Heart right ventricle (tissue), 16 donors: ENCODE data around the gene KMT2D. TPM values are rescaled to one million over a fixed set of nuclear protein-coding genes. Genes with fewer than 3 reads are reported as not detected.

Source experiments
- ATAC-seq, 8 donors: fragments of 200-7000 bp; cut with Tn5 transposase; one replicate each; pipeline ENCODE4 v1.9.1; 2020; ENCODE audit warnings: mild to moderate bottlenecking in 8 of 8, moderate library complexity in 8 of 8, moderate number of reproducible peaks in 1 of 8
- DNase-seq, 2 donors: peaks; one replicate each; pipeline ENCODE4 v3.0.0-alpha.2; 2020
- H3K27ac ChIP-seq, 10 donors: fragments of 200-600 bp; sonication (generic) in 2 of 10; one replicate each; pipeline versions ENCODE4 v1.5.0 to v1.8.0; 2020 to 2022; ENCODE audit warnings: mild to moderate bottlenecking in 3 of 10
- H3K27me3 ChIP-seq, 7 donors: fragments of 200-600 bp; one replicate each; pipeline ENCODE4 v1.8.0; 2021 to 2022; ENCODE audit warnings: mild to moderate bottlenecking in 2 of 7
- H3K36me3 ChIP-seq, 9 donors: fragments of 200-600 bp; sonication (generic) in 1 of 9; one replicate each; pipeline versions ENCODE4 v1.5.0 to v1.8.0; 2020 to 2022; ENCODE audit warnings: mild to moderate bottlenecking in 2 of 9
- H3K4me1 ChIP-seq, 9 donors: fragments of 200-600 bp; sonication (generic) in 1 of 9; one replicate each; pipeline versions ENCODE4 v1.5.0 to v1.8.0; 2020 to 2022; ENCODE audit warnings: mild to moderate bottlenecking in 4 of 9
- H3K4me3 ChIP-seq, 10 donors: fragments of 200-600 bp; sonication (generic) in 2 of 10; one replicate each; pipeline versions ENCODE4 v1.5.0 to v1.8.0; 2020 to 2022; ENCODE audit warnings: mild to moderate bottlenecking in 7 of 10, moderate library complexity in 2 of 10
- H3K9me3 ChIP-seq, 11 donors: fragments of 200-600 bp in 10 of 11; sonication (generic) in 2 of 11; one replicate each; pipeline versions ENCODE4 v1.5.0 to v1.8.0; 2013 to 2022; ENCODE audit warnings: mild to moderate bottlenecking in 2 of 11, control low read depth in 1 of 11, moderate library complexity in 1 of 11
- WGBS, 2 donors: extraction: QIAGEN DNeasy Blood & Tissue Kit; methylation state at CpG; one replicate each; pipeline ENCODE4 v1.1.7; 2013; ENCODE audit warnings: inconsistent platforms in 1 of 2; 5-methylcytosine and 5-hydroxymethylcytosine counted together
- intact Hi-C, 10 donors: fragments of 100-400 bp; cut with DNase I; formaldehyde crosslinking; loops; one replicate each; pipeline versions ENCODE4 v1.11.1 to v1.14.2; 2022
- polyA plus RNA-seq, 2 donors: library from polyadenylated mRNA; stranded (reverse); fragments of 200-250 nt; gene quantifications; one replicate each; pipeline ENCODE4 v1.2.3, GENCODE V29; 2013
- total RNA-seq, 10 donors: library from RNA; stranded (reverse); fragmentation: NEBNext Ultra II Directional in 3 of 10; extraction: Animal tissue kit (Norgen Biotek cat#: 25700) in 3 of 10; gene quantifications; one replicate each; pipeline versions ENCODE4 v1.2.1 to v1.2.4, GENCODE V29; 2021 to 2023
- TF ChIP-seq, protein P1 (sequence below), 9 donors: fragments of 200-600 bp; sonication (generic) in 2 of 9; IDR thresholded peaks; one replicate each; pipeline versions ENCODE4 v1.5.0 to v1.8.0; 2021 to 2022; ENCODE audit warnings: antibody characterized with exemption in 9 of 9, mild to moderate bottlenecking in 5 of 9, moderate library complexity in 1 of 9
- donor health status: Arrhythmogenic right ventricular cardiomyopathy.
- donor health status: ischemic (EF 13 %, LVEDD 7.1; RV severe dilation, severe dysfunction).
- donor health status: healthy with polysubstance abuse.
- donor health status: DM: no; HTN: yes; CAD: no.
- donor health status: DM: no; HTN: no; CAD: no.
- donor health status: ischemic (EF 25% LVEDD 6.9; RV normal size, moderate dysfunction).
- donor health status: ischemic (EF 25% LVEDD 5.7; RV mildly dilated, moderate dysfunction).
- donor health status: healthy.
- donor health status: DM: yes; HTN: yes; CAD: no.
- donor health status: Ischemic cardiomyopathy.
- donor health status: ischemic (EF 35%, LVEDD 5.7; RV mildly dilated, moderate dysfunction).
- donor health status: nonischemic (EF 11% LVEDD 7.7; RV severe dilation, severe dysfunction).
- donor health status: DM: yes; HTN: yes; CAD: no.
- donor health status: PGD.
- donor health status: ischemic (EF 29% LVEDD 5.4; RV normal size, mild dysfunction).
- donor health status: nonischemic (EF 23%, LVEDD 6.1; RV moderate dilation, normal function).

KMT2D gene
- total and polyA plus RNA-seq, 12 donors: 9.6 to 65.3 (median 54.2) TPM

DNA sequence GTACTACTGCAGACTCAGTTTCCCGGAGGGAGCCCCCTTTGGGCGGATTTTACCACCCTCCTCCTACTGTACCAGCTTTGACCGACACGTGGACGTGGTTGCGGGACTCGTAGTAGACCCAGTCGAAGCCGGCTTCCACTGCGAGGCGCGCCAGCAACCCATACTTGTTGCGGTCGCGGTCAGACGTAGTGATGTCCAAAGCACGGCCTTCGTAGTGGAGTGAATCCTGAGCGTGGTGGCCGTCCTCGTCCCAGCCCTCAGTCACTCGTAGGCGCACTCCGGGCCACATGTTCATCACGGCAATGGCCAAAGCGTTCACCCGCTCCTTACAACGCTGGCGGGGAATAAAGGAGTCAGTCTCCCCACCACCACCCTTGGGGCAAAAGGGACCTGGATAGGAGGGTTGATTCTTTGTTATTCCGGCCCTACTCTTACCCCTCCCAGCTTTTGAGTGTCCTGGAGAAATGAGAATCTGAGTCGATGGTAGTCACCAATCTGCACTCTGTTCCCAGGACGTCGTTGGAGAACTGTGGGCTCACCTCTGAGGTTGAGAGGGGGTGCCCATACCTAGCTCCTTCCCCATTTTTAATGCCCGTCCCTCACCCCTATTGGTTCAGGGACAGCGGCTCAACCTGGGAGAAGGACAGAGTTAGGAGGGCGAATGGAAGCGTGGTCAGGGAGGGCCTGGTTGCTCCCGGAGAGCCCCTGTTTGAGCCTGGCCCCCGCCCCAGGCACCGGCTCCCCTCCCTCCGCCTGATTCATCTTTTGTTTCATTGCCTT is 30.7 kb upstream of the KMT2D start:
- no peak for DNase-seq
- Histone ChIP-seq H3K27me3 (peaks cover 10 to 75% (median 52%) of the 10 kb centered on the region in 7 donors), H3K9me3 (no peaks in the 10 kb centered on the region), H3K4me3 (peak overlapping the region in 8 of 10 donors; percentile 22 to 51 (median 45)), H3K36me3 (peaks cover 0 to 8% (median 0%) of the 10 kb centered on the region in 9 donors), H3K4me1 (peaks cover 39 to 76% (median 72%) of the 10 kb centered on the region in 9 donors), H3K27ac (peak overlapping the region in 3 of 10 donors; percentile 17 to 36 (median 34))
- TF ChIP-seq, protein P1, sequence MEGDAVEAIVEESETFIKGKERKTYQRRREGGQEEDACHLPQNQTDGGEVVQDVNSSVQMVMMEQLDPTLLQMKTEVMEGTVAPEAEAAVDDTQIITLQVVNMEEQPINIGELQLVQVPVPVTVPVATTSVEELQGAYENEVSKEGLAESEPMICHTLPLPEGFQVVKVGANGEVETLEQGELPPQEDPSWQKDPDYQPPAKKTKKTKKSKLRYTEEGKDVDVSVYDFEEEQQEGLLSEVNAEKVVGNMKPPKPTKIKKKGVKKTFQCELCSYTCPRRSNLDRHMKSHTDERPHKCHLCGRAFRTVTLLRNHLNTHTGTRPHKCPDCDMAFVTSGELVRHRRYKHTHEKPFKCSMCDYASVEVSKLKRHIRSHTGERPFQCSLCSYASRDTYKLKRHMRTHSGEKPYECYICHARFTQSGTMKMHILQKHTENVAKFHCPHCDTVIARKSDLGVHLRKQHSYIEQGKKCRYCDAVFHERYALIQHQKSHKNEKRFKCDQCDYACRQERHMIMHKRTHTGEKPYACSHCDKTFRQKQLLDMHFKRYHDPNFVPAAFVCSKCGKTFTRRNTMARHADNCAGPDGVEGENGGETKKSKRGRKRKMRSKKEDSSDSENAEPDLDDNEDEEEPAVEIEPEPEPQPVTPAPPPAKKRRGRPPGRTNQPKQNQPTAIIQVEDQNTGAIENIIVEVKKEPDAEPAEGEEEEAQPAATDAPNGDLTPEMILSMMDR (IDR thresholded peaks at IDR 0.05): no peak
- WGBS, 2 donors: 43 to 52% methylated on average over 41 of the region's 41 CpGs
- intact Hi-C loops: no loop called here
- ATAC-seq: no peak

DNA sequence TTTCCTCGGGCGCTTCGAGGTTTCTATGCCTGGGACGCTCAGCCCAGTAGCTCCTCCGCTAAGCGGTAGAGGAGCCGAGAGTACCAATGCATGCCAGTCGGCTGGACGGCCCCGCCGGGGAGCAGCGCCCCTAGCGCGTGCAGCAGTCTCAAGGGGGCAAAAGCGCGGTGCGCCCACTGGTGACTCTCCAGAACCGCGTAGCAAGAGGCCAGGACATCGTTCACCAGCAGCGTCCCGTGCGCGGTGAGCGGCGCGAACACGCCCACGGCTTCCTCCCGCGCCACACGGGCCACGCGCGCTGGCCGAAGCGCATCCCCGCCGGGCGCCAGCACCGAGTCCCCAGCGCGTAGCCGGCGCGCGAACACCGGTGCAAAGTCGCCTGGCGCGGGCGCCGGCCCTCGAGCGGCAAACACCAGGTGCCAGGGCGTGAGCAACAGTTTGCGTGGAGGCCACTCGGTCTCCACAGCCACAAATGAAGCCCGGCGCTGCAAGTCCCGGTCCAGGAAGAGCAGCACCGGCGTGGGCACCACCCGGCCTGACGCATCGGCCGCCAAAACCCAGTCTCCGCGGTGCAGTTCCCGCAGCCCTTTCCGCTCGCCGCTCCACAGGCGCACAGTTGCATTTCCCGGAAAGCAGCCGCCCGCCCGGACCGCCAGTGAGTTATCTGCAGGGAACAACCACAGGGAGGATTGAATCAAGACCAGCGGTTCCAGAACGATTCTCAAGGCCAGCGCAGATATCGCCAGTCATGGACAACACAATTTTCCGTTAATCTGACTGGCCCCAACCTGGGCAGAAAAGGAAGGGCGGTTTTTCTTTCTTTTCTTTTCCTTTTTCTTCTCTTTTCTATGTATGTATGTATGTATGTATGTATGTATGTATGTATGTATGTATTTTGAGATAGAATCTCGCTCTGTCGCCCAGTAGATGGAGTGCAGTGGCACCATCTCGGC is 29.5 kb upstream of the KMT2D start:
- Histone ChIP-seq H3K9me3 (no peaks in the 10 kb centered on the region), H3K4me1 (peaks cover 39 to 73% (median 68%) of the 10 kb centered on the region in 9 donors), H3K36me3 (no peaks in the 10 kb centered on the region), H3K4me3 (peak overlapping the region; percentile 5 to 55 (median 46)), H3K27me3 (peaks cover 10 to 68% (median 52%) of the 10 kb centered on the region in 7 donors), H3K27ac (peak overlapping the region in 3 of 10 donors; percentile 1 to 32 (median 31))
- ATAC-seq (peak in 3 of 8 donors; percentile 12 to 30 (median 23)), DNase-seq (peak in 1 of 2 donors; percentile 40)
- intact Hi-C loops: loop anchor here (2.0 to 10.0 kb wide), 6 partner anchors 19 to 147 kb away; no protein-coding TSS in a partner anchor
- TF ChIP-seq, protein P1 (IDR thresholded peaks at IDR 0.05): peak in 4 of 9 donors; percentile 20 to 37 (median 33)
- 4 to 5% methylated on average over 88 of the region's 88 CpGs for WGBS, 2 donors

DNA sequence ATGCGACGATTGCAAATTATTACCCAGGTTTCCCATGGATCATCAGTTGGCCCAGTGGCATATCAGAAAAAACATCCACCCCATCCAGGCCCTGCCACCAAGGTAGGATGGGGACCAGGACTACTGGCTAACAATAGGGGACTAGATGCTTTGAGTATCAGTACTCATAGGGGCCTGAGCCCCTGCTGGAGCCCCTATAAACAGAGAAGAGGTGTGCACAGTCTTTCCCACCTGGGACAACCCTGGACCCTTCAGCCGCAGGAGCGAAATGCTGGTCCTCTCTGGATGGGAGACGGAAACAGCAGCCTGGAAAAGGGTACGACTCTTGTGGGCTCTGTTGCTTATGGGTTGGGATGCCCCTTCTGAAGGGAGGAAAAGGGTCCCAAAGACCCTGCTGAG is 28.3 kb upstream of the KMT2D start:
- Histone ChIP-seq H3K27ac (no peak overlapping the region), H3K36me3 (no peaks in the 10 kb centered on the region), H3K27me3 (peaks cover 7 to 57% (median 47%) of the 10 kb centered on the region in 7 donors), H3K4me1 (peaks cover 27 to 62% (median 57%) of the 10 kb centered on the region in 9 donors), H3K4me3 (no peak overlapping the region), H3K9me3 (peaks cover 0 to 4% (median 0%) of the 10 kb centered on the region in 11 donors)
- WGBS, 2 donors: 58 to 61% methylated on average over 6 of the region's 6 CpGs
- ATAC-seq (no peak), DNase-seq (no peak)
- intact Hi-C loops: loop anchor here (1.0 to 10.0 kb wide), 9 partner anchors 20 to 148 kb away; no protein-coding TSS in a partner anchor
- TF ChIP-seq, protein P1 (IDR thresholded peaks at IDR 0.05): no peak
